ENCODE data around the gene IGFL1. TPM values are rescaled to one million over a fixed set of nuclear protein-coding genes. Genes with fewer than 3 reads are reported as not detected.
"Not testable (repeated sequence)": the region's sequence is repeated elsewhere in the genome, so short reads cannot be mapped to it uniquely, and the experiment has no call there.

Gene IGFL1
- total RNA-seq, 1 donor from 2014 or later, result not detected

DNA sequence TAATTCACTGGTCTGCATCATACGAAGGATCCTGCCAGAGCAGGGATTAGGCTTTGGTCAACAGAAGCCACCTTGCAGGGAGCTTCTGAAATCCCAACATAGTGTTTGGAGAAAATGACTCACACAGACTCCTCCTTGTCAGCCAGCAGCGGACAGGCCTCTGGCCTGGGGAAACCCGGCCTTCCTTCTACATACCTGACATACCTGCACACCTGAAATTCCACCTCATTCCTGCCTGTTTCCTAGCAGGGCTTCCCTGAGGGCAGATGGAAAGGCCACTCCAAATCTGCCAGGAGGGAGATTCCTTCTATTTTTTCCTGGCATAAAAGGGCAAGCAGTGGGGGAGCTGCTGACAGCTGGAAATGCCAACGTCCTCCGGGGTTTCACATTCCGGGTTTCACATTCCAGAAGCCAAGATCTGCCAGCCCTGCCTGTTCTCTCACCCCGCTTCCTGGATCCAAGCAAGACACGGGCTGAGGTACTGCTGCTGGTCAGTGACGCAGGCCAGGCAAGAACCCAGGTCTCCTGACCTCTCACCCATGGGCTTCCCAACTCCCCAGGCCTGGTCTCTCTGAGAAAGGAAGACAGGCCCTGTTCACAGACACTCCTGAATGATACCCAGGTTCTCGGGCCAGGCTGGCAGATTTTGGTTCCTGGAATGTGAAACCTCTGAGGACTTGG, 18.2 kb upstream of the IGFL1 start:
- Mint-ChIP-seq H3K36me3 (ENCODE audit: low read depth, unreplicated experiment) (peaks cover 9% of the 10 kb centered on the region), H3K4me3 (ENCODE audit: unreplicated experiment) (no peak overlapping the region), H3K27me3 (ENCODE audit: low read depth, unreplicated experiment) (peaks cover 24% of the 10 kb centered on the region), H3K4me1 (ENCODE audit: low read depth, unreplicated experiment) (peaks cover 46% of the 10 kb centered on the region), H3K9me3 (ENCODE audit: unreplicated experiment) (peaks cover 3% of the 10 kb centered on the region), H3K27ac (ENCODE audit: unreplicated experiment) (peak overlapping the region; percentile 78)
- no peak overlapping the region for H3K27ac ChIP-seq (ENCODE audit: low read depth, low read length)
- peak overlapping the region; percentile 14 for H3K4me2 ChIP-seq (ENCODE audit: low read length)
- no peaks in the 10 kb centered on the region for H3K36me3 ChIP-seq (ENCODE audit: insufficient read depth, low read length)
- no peaks in the 10 kb centered on the region for H3K4me1 ChIP-seq (ENCODE audit: insufficient read depth, low read length)
- no peak for DNase-seq (ENCODE audit: low read depth)
- peaks cover 5% of the 10 kb centered on the region for H4K20me1 ChIP-seq (ENCODE audit: insufficient read depth, low read length)
- H3K79me2 ChIP-seq (ENCODE audit: insufficient read depth, low read length), result no peaks in the 10 kb centered on the region
- H3K27me3 ChIP-seq (ENCODE audit: insufficient read depth, low read length), result peaks cover 17% of the 10 kb centered on the region
- no peak for TF ChIP-seq EZH2 (IDR thresholded peaks at IDR 0.05; ENCODE audit: insufficient read depth, low read length)
- TF ChIP-seq, protein P1, sequence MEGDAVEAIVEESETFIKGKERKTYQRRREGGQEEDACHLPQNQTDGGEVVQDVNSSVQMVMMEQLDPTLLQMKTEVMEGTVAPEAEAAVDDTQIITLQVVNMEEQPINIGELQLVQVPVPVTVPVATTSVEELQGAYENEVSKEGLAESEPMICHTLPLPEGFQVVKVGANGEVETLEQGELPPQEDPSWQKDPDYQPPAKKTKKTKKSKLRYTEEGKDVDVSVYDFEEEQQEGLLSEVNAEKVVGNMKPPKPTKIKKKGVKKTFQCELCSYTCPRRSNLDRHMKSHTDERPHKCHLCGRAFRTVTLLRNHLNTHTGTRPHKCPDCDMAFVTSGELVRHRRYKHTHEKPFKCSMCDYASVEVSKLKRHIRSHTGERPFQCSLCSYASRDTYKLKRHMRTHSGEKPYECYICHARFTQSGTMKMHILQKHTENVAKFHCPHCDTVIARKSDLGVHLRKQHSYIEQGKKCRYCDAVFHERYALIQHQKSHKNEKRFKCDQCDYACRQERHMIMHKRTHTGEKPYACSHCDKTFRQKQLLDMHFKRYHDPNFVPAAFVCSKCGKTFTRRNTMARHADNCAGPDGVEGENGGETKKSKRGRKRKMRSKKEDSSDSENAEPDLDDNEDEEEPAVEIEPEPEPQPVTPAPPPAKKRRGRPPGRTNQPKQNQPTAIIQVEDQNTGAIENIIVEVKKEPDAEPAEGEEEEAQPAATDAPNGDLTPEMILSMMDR (IDR thresholded peaks at IDR 0.05; ENCODE audit: insufficient read depth, low read depth, low read length), result no peak
- no peak overlapping the region for H3K9ac ChIP-seq (ENCODE audit: low read length)
- H2AFZ ChIP-seq (ENCODE audit: low read depth, low read length), result no peak overlapping the region
- no peak for FAIRE-seq
- H3K9me3 ChIP-seq (ENCODE audit: insufficient read depth, low read depth, low read length), result no peaks in the 10 kb centered on the region
- no peak overlapping the region for H3K4me3 ChIP-seq (ENCODE audit: insufficient read depth, low read depth, low read length)

GRCh38 chr19:46212592-46212991, 16.9 kb upstream of the IGFL1 start:
- H3K27ac ChIP-seq (ENCODE audit: low read depth, low read length); H3K4me1 ChIP-seq (ENCODE audit: insufficient read depth, low read length); H3K9me3 Mint-ChIP-seq (ENCODE audit: unreplicated experiment); H3K4me3 ChIP-seq (ENCODE audit: insufficient read depth, low read depth, low read length); H3K79me2 ChIP-seq (ENCODE audit: insufficient read depth, low read length); H3K4me3 Mint-ChIP-seq (ENCODE audit: unreplicated experiment); H4K20me1 ChIP-seq (ENCODE audit: insufficient read depth, low read length); H3K9me3 ChIP-seq (ENCODE audit: insufficient read depth, low read depth, low read length); H3K9ac ChIP-seq (ENCODE audit: low read length); H3K36me3 Mint-ChIP-seq (ENCODE audit: low read depth, unreplicated experiment); H3K4me2 ChIP-seq (ENCODE audit: low read length); DNase-seq (ENCODE audit: low read depth); H2AFZ ChIP-seq (ENCODE audit: low read depth, low read length); FAIRE-seq; H3K36me3 ChIP-seq (ENCODE audit: insufficient read depth, low read length): not testable (repeated sequence)
- H3K27me3 ChIP-seq (ENCODE audit: insufficient read depth, low read length), result peaks cover 27% of the 10 kb centered on the region
- Mint-ChIP-seq H3K4me1 (ENCODE audit: low read depth, unreplicated experiment) (peaks cover 44% of the 10 kb centered on the region), H3K27ac (ENCODE audit: unreplicated experiment) (peak overlapping the region; percentile 62), H3K27me3 (ENCODE audit: low read depth, unreplicated experiment) (peaks cover 31% of the 10 kb centered on the region)

- H3K27me3 Mint-ChIP-seq (ENCODE audit: low read depth, unreplicated experiment), result peaks cover 37% of the 10 kb centered on the region
- Histone ChIP-seq H3K9me3 (ENCODE audit: insufficient read depth, low read depth, low read length) (no peaks in the 10 kb centered on the region), H3K27me3 (ENCODE audit: insufficient read depth, low read length) (peaks cover 32% of the 10 kb centered on the region), H4K20me1 (ENCODE audit: insufficient read depth, low read length) (peaks cover 5% of the 10 kb centered on the region), H3K36me3 (ENCODE audit: insufficient read depth, low read length) (no peaks in the 10 kb centered on the region), H2AFZ (ENCODE audit: low read depth, low read length) (no peak overlapping the region), H3K27ac (ENCODE audit: low read depth, low read length) (no peak overlapping the region), H3K4me3 (ENCODE audit: insufficient read depth, low read depth, low read length) (no peak overlapping the region), H3K9ac (ENCODE audit: low read length) (no peak overlapping the region), H3K79me2 (ENCODE audit: insufficient read depth, low read length) (no peaks in the 10 kb centered on the region), H3K4me1 (ENCODE audit: insufficient read depth, low read length) (no peaks in the 10 kb centered on the region), H3K4me2 (ENCODE audit: low read length) (no peak overlapping the region)
- peaks cover 7% of the 10 kb centered on the region for H3K36me3 Mint-ChIP-seq (ENCODE audit: low read depth, unreplicated experiment)
- H3K4me1 Mint-ChIP-seq (ENCODE audit: low read depth, unreplicated experiment), result peaks cover 42% of the 10 kb centered on the region
- H3K9me3 Mint-ChIP-seq (ENCODE audit: unreplicated experiment), result peaks cover 4% of the 10 kb centered on the region
- FAIRE-seq (no peak), DNase-seq (ENCODE audit: low read depth) (no peak)
- TF ChIP-seq EZH2 (IDR thresholded peaks at IDR 0.05; ENCODE audit: insufficient read depth, low read length), result no peak
- TF ChIP-seq, protein P1 (IDR thresholded peaks at IDR 0.05; ENCODE audit: insufficient read depth, low read depth, low read length), result no peak
- peak overlapping the region; percentile 6 for H3K27ac Mint-ChIP-seq (ENCODE audit: unreplicated experiment)
- no peak overlapping the region for H3K4me3 Mint-ChIP-seq (ENCODE audit: unreplicated experiment)
Measured at GRCh38 chr19:46213156-46213555, 16.4 kb upstream of the IGFL1 start.

Measured in astrocyte (in vitro differentiated cells and primary cell).